ENCODE data around the gene ADNP.

- no peak for TF ChIP-seq CTCF (conservative IDR thresholded peaks at IDR 0.05; ENCODE audit: low read depth in 2 of 2)
- TF ChIP-seq EZH2phosphoT487 (IDR thresholded peaks at IDR 0.05; ENCODE audit: unreplicated experiment): no peak
- no peak for TF ChIP-seq EZH2 (IDR thresholded peaks at IDR 0.05; ENCODE audit: low read depth, unreplicated experiment)
- no peak for TF ChIP-seq POLR2AphosphoS5 (IDR thresholded peaks at IDR 0.05; ENCODE audit: low read depth)
- no peak for TF ChIP-seq CREB1 (CRISPR knock-in tag; IDR thresholded peaks at IDR 0.05; ENCODE audit: low read depth)
- no peak for TF ChIP-seq JUNB (IDR thresholded peaks at IDR 0.05; ENCODE audit: unreplicated experiment)
- no peak for TF ChIP-seq REST (IDR thresholded peaks at IDR 0.05; ENCODE audit: unreplicated experiment)
- TF ChIP-seq ZNF331 (CRISPR knock-in tag; IDR thresholded peaks at IDR 0.05; ENCODE audit: low read depth): no peak
- TF ChIP-seq STAT1 (IDR thresholded peaks at IDR 0.05; ENCODE audit: unreplicated experiment): no peak
These were observed 15.0 kb downstream of the ADNP start for GRCh38 chr20:50916257-50916656.
